IgD-negative memory B cell (primary cell): ENCODE results near the gene SNAP25. TPM values are rescaled to one million over a fixed set of nuclear protein-coding genes. Genes with fewer than 3 reads are reported as not detected.

Source experiments
- H3K27ac Mint-ChIP-seq, 3 donors: one replicate each; pipeline ENCODE4 v1.8.0; 2020 to 2022; ENCODE audit warnings: mild to moderate bottlenecking in 3 of 3, mixed read lengths in 3 of 3, moderate library complexity in 1 of 3
- H3K27me3 Mint-ChIP-seq: one replicate; pipeline ENCODE4 v1.8.0; 2021; ENCODE audit warnings: mixed read lengths
- H3K36me3 Mint-ChIP-seq: one replicate; pipeline ENCODE4 v1.8.0; 2020; ENCODE audit warnings: mild to moderate bottlenecking, mixed read lengths
- H3K4me1 Mint-ChIP-seq, 3 donors: one replicate each; pipeline ENCODE4 v1.8.0; 2020 to 2022; ENCODE audit warnings: mixed read lengths in 3 of 3, mild to moderate bottlenecking in 1 of 3
- H3K4me3 Mint-ChIP-seq, 4 donors: one replicate each; pipeline ENCODE4 v1.8.0; 2020 to 2022; ENCODE audit warnings: mild to moderate bottlenecking in 4 of 4, mixed read lengths in 4 of 4, moderate library complexity in 3 of 4
- H3K9me3 Mint-ChIP-seq, 3 donors: one replicate each; pipeline ENCODE4 v1.8.0; 2020 to 2021; ENCODE audit warnings: mixed read lengths in 3 of 3, mild to moderate bottlenecking in 1 of 3
- polyA plus RNA-seq: library from polyadenylated mRNA; unstranded; fragments of 300-500 nt; fragmentation: Illumina TruSeq; gene quantifications from one replicate; pipeline ENCODE4 v1.2.3, GENCODE V29; 2021

The SNAP25 gene
- polyA plus RNA-seq, 1 donor from 2014 or later, result not detected

DNA sequence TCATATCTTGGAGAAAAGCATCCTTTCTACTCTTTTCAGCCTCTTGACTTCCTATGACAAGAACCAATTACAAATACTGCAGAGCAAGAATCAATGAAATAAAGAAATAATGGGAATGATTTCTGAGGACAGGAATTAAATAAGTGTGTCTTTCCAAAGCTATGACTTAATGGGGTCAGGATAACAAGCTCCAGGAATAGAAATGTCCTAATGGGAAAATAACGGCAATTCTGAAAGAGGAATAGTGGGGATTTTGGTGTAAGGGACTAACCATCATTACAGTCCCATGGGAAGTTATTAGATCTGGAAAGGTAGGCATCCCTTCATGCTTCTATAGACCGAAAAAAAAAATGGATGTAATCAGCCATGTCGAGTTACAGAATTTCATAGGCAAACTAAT lies 28.2 kb upstream of the SNAP25 start:
- Mint-ChIP-seq H3K27me3 (peaks cover 4% of the 10 kb centered on the region), H3K27ac (no peak overlapping the region), H3K4me3 (no peak overlapping the region), H3K36me3 (no peaks in the 10 kb centered on the region), H3K4me1 (no peaks in the 10 kb centered on the region), H3K9me3 (peaks cover 8 to 17% (median 12%) of the 10 kb centered on the region in 3 donors)

- peaks cover 5 to 10% (median 7%) of the 10 kb centered on the region in 3 donors for H3K9me3 Mint-ChIP-seq
- no peaks in the 10 kb centered on the region for H3K36me3 Mint-ChIP-seq
- H3K4me1 Mint-ChIP-seq, result no peaks in the 10 kb centered on the region
- no peak overlapping the region for H3K27ac Mint-ChIP-seq
- no peak overlapping the region for H3K4me3 Mint-ChIP-seq
- peaks cover 4% of the 10 kb centered on the region for H3K27me3 Mint-ChIP-seq
Observed at GRCh38 chr20:10192171-10192570, 26.5 kb upstream of the SNAP25 start.

- Mint-ChIP-seq H3K27ac (no peak overlapping the region), H3K4me3 (peak overlapping the region in 1 of 4 donors; percentile 23), H3K9me3 (peaks cover 3 to 5% (median 4%) of the 10 kb centered on the region in 3 donors), H3K27me3 (peaks cover 4% of the 10 kb centered on the region), H3K36me3 (no peaks in the 10 kb centered on the region), H3K4me1 (no peaks in the 10 kb centered on the region)
Observed at GRCh38 chr20:10194166-10194565, 24.5 kb upstream of the SNAP25 start.

DNA sequence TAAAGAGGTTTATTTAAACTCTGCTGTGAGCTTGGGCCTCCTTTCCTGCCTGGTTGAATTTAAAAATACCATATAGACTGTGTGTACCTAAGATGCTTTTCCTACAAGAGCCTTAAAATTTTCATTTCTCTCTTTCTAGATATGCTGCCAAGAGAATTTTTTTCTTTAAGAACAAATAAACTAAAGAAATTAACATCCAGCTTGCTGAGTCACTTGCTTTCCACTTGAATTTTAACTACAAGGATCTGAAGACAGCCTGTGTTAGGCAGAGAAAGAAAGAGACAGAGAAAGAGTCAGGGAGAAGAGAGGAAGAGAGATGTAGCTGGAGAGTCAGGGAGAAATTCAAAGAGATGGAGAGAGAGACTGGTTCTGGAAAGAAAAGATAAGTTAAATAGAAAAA lies 18.3 kb upstream of the SNAP25 start:
- no peaks in the 10 kb centered on the region for H3K4me1 Mint-ChIP-seq
- no peaks in the 10 kb centered on the region for H3K27me3 Mint-ChIP-seq
- no peaks in the 10 kb centered on the region for H3K36me3 Mint-ChIP-seq
- peak overlapping the region in 1 of 3 donors; percentile 42 for H3K27ac Mint-ChIP-seq
- no peaks in the 10 kb centered on the region for H3K9me3 Mint-ChIP-seq
- no peak overlapping the region for H3K4me3 Mint-ChIP-seq

GRCh38 chr20:10201321-10201870 lies 17.2 kb upstream of the SNAP25 start:
- H3K9me3 Mint-ChIP-seq, result no peaks in the 10 kb centered on the region
- no peak overlapping the region for H3K27ac Mint-ChIP-seq
- H3K36me3 Mint-ChIP-seq, result no peaks in the 10 kb centered on the region

DNA sequence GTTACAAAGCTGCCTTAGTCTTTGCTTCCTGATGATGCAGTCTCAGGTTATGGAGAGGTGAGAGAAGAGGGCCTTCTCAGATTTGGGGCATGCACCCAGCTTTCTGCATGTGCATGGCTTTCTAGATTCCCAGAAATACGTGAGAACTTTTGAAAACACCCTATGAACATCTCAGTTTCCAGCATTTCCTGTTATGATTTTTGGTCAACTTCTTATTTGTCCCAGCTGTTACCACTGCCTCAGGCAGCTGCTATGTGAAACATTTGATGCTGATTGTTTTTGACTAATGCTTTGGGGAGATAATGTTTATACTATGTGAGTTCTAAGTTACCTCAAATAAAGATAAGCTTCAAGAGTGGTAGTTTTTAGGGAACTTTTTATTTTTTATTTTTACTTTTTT lies 9.5 kb upstream of the SNAP25 start:
- Mint-ChIP-seq H3K4me3 (no peak overlapping the region), H3K9me3 (no peaks in the 10 kb centered on the region), H3K27me3 (peaks cover 2% of the 10 kb centered on the region), H3K4me1 (no peaks in the 10 kb centered on the region), H3K36me3 (no peaks in the 10 kb centered on the region), H3K27ac (no peak overlapping the region)

More at GRCh38 chr20:10201321-10201870, 17.2 kb upstream of the SNAP25 start:
- no peaks in the 10 kb centered on the region for H3K4me1 Mint-ChIP-seq
- H3K27me3 Mint-ChIP-seq, result no peaks in the 10 kb centered on the region
- no peak overlapping the region for H3K4me3 Mint-ChIP-seq

DNA sequence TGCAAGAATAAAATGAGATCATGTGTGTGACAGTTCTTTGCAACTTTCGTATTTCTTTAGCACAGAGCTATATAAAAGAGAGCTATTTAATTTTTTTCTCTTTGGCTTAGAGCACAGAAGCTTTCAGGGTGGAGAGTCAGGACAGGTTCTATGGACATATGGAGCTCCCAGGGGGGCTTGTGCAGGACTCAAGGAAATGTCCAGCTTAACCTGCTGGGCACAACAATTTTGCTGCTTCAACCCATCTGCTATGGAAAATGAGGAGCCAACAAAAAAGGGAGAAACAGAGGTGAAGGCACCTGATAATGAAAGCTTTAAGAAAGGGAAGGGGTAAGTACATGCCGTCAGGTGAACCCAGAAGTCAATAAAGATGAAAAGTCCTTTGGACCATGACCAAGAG lies 5.1 kb upstream of the SNAP25 start:
- Mint-ChIP-seq H3K9me3 (peaks cover 0 to 1% (median 1%) of the 10 kb centered on the region in 3 donors), H3K27me3 (peaks cover 13% of the 10 kb centered on the region), H3K36me3 (no peaks in the 10 kb centered on the region), H3K4me3 (no peak overlapping the region), H3K4me1 (peaks cover 0 to 3% (median 0%) of the 10 kb centered on the region in 3 donors), H3K27ac (no peak overlapping the region)

GRCh38 chr20:10216146-10216791 lies 2.4 kb upstream of the SNAP25 start:
- H3K27me3 Mint-ChIP-seq, result peaks cover 27% of the 10 kb centered on the region
- H3K4me1 Mint-ChIP-seq, result peaks cover 4 to 7% (median 5%) of the 10 kb centered on the region in 3 donors
- H3K27ac Mint-ChIP-seq, result peak overlapping the region in 1 of 3 donors; percentile 61

DNA sequence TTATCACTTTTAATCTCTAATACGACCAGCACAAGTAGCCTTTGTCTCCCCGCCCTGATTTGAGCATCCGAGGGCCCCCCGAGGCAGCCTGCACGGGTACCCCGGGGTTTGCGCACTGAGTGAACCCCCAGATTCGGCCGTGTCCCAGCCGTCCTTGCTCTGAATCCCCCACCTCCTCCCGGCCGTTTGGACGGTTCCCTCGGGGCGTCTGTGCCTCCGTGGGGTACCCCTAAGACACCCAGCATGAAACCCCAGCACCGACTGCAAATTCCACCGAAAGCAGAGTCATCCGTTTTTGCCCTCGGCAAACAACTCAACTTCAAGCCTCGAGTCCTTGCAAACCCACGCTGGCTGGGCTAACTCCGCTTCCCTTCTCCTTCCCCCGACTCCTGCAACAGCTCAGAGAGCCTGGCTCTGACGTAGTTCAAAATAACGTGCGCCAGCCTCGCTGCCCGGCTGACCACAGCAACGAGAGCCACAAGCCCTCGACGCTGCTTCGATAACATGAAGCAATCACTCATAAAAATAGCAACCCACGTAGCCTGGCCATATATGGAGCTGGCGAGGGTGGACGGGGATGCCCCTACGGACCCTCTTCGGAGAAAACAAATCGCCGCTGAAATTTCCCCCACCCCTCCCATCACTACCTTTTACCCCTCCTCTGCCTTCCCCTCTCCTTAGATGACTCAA lies 764 bp upstream of the SNAP25 start:
- Mint-ChIP-seq H3K36me3 (no peaks in the 10 kb centered on the region), H3K27ac (peak overlapping the region in 1 of 3 donors; percentile 65), H3K27me3 (peaks cover 29% of the 10 kb centered on the region), H3K4me3 (peak overlapping the region in 2 of 4 donors; percentile 57 to 83), H3K4me1 (peaks cover 4 to 7% (median 5%) of the 10 kb centered on the region in 3 donors), H3K9me3 (peaks cover 0 to 1% (median 1%) of the 10 kb centered on the region in 3 donors)

More at GRCh38 chr20:10216146-10216791, 2.4 kb upstream of the SNAP25 start:
- Mint-ChIP-seq H3K9me3 (peaks cover 0 to 1% (median 1%) of the 10 kb centered on the region in 3 donors), H3K4me3 (no peak overlapping the region), H3K36me3 (no peaks in the 10 kb centered on the region)

DNA sequence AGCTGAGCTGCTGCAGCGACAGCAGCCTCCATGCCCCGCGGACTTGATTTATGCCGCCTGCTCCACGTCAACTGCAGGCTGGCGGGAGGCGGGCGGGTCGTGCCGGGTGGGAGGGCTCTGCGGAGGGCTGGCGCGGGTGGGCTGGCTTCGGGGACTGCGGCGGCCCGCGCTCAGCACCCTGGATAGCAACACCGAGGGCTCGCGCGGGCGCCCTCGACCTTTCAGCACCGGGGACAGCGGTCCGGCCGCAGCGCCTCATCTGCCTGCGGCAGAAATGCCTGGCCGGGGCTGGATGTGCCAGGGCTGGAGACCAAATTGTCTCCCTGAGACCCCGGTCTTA lies 792 bp downstream of the SNAP25 start:
- Mint-ChIP-seq H3K27me3 (peaks cover 25% of the 10 kb centered on the region), H3K36me3 (no peaks in the 10 kb centered on the region), H3K9me3 (peaks cover 0 to 1% (median 1%) of the 10 kb centered on the region in 3 donors), H3K27ac (no peak overlapping the region), H3K4me3 (peak overlapping the region in 1 of 4 donors; percentile 63), H3K4me1 (peaks cover 4 to 7% (median 5%) of the 10 kb centered on the region in 3 donors)

DNA sequence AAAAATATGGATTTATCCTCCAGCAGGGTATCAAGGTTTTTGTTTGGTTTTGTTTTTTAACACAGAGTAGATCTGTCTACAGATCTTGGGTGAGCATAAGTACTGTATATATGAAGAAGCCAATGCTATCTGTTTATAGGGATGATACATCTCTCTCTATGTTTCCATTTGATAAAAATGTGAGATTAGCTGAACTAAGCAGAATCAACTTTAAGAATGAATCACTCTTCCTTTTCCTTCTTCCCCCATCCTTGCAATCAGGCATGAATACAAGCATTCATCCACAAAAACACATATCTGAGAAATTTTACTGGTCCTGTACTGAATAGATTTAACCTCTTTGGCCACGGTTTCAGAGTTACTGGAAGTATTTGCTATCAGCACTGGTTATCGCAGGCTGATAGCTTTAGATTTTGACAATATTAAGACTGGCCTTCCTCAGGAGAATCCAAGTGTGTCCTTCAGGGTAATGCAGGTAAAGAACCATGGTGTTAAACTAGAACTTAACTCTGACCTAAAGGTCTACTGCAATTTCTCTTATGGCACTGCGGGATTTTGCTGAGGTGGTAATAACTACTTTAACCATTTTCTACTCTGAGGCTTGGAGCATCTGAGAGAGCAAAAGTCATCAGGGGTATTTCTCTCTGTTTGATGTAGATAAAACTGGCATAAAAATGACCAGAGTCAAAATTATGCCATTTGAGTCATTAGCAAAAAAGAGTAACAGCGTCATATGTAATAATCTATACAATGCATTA lies 1.5 kb downstream of the SNAP25 start:
- H3K27ac Mint-ChIP-seq, result no peak overlapping the region
- H3K27me3 Mint-ChIP-seq, result peaks cover 25% of the 10 kb centered on the region
- H3K4me3 Mint-ChIP-seq, result no peak overlapping the region
- peaks cover 4 to 7% (median 5%) of the 10 kb centered on the region in 3 donors for H3K4me1 Mint-ChIP-seq
- no peaks in the 10 kb centered on the region for H3K36me3 Mint-ChIP-seq
- peaks cover 0 to 1% (median 1%) of the 10 kb centered on the region in 3 donors for H3K9me3 Mint-ChIP-seq

DNA sequence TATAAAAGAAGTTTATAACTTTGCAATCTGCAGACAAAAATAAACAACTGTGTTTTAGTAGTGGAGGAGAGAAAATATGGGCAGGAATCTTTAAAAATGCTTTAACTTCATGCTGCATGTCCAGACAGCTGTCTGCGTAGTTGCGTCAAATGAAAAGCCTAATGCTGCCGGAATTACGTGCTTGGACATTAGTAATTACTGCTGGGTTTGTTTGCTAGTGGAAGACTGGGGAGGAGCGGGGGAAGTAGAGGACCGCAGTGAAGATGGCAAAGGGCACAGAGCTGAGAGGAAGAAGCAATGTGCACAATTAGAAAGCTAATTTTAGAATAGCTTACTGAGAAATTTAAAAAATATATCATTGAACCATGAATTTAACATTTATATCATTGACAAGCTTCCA lies 2.4 kb downstream of the SNAP25 start:
- Mint-ChIP-seq H3K27ac (no peak overlapping the region), H3K4me1 (peaks cover 4 to 7% (median 5%) of the 10 kb centered on the region in 3 donors), H3K36me3 (no peaks in the 10 kb centered on the region), H3K9me3 (peaks cover 1 to 3% (median 1%) of the 10 kb centered on the region in 3 donors), H3K4me3 (no peak overlapping the region), H3K27me3 (peaks cover 25% of the 10 kb centered on the region)

GRCh38 chr20:10225439-10226060 lies 6.9 kb downstream of the SNAP25 start:
- no peaks in the 10 kb centered on the region for H3K36me3 Mint-ChIP-seq

GRCh38 chr20:10228330-10228729 lies 9.7 kb downstream of the SNAP25 start:
- no peaks in the 10 kb centered on the region for H3K36me3 Mint-ChIP-seq
- H3K27me3 Mint-ChIP-seq, result peaks cover 2% of the 10 kb centered on the region
- H3K4me3 Mint-ChIP-seq, result no peak overlapping the region
- peaks cover 0 to 3% (median 0%) of the 10 kb centered on the region in 3 donors for H3K9me3 Mint-ChIP-seq
- no peaks in the 10 kb centered on the region for H3K4me1 Mint-ChIP-seq
- H3K27ac Mint-ChIP-seq, result no peak overlapping the region

More at GRCh38 chr20:10225439-10226060, 6.9 kb downstream of the SNAP25 start:
- Mint-ChIP-seq H3K27me3 (peaks cover 8% of the 10 kb centered on the region), H3K9me3 (peaks cover 0 to 3% (median 0%) of the 10 kb centered on the region in 3 donors), H3K4me3 (no peak overlapping the region), H3K27ac (peak overlapping the region in 1 of 3 donors; percentile 14), H3K4me1 (no peaks in the 10 kb centered on the region)
